ENCODE measurements around the gene LARGE1. TPM values are rescaled to one million over a fixed set of nuclear protein-coding genes. Genes with fewer than 3 reads are reported as not detected.

Gene LARGE1
- total RNA-seq, 1 donor from 2014 or later: 35.7 TPM

- no peak for TF ChIP-seq CTCF (IDR thresholded peaks at IDR 0.05; ENCODE audit: unreplicated experiment)
- no peak for DNase-seq (ENCODE audit: low spot score in 2 of 2, unreplicated experiment in 2 of 2)
- no peak overlapping the region for H3K4me3 Mint-ChIP-seq
- H3K36me3 Mint-ChIP-seq: peaks cover 3% of the 10 kb centered on the region
- no peak overlapping the region for H3K27ac Mint-ChIP-seq
- H3K4me1 Mint-ChIP-seq: no peaks in the 10 kb centered on the region
- no peaks in the 10 kb centered on the region for H3K27me3 Mint-ChIP-seq (ENCODE audit: low read depth)
- H3K9me3 Mint-ChIP-seq: no peaks in the 10 kb centered on the region
Measured at GRCh38 chr22:33563220-33563964, 356.9 kb downstream of the LARGE1 start.

- H3K27me3 Mint-ChIP-seq (ENCODE audit: low read depth): no peaks in the 10 kb centered on the region
- no peak overlapping the region for H3K27ac Mint-ChIP-seq
- DNase-seq (ENCODE audit: low spot score in 2 of 2, unreplicated experiment in 2 of 2): no peak
- no peak overlapping the region for H3K4me3 Mint-ChIP-seq
- H3K36me3 Mint-ChIP-seq: peaks cover 3% of the 10 kb centered on the region
- no peaks in the 10 kb centered on the region for H3K9me3 Mint-ChIP-seq
- no peak for TF ChIP-seq CTCF (IDR thresholded peaks at IDR 0.05; ENCODE audit: unreplicated experiment)
- no peaks in the 10 kb centered on the region for H3K4me1 Mint-ChIP-seq
Measured at GRCh38 chr22:33562501-33562900, 357.8 kb downstream of the LARGE1 start.

GRCh38 chr22:33561149-33561807 lies 359.0 kb downstream of the LARGE1 start:
- Mint-ChIP-seq H3K27me3 (ENCODE audit: low read depth) (no peaks in the 10 kb centered on the region), H3K4me1 (no peaks in the 10 kb centered on the region), H3K36me3 (peaks cover 3% of the 10 kb centered on the region), H3K27ac (no peak overlapping the region), H3K9me3 (no peaks in the 10 kb centered on the region), H3K4me3 (no peak overlapping the region)
- no peak for DNase-seq (ENCODE audit: low spot score in 2 of 2, unreplicated experiment in 2 of 2)
- TF ChIP-seq CTCF (IDR thresholded peaks at IDR 0.05; ENCODE audit: unreplicated experiment): no peak

- Mint-ChIP-seq H3K27me3 (ENCODE audit: low read depth) (no peaks in the 10 kb centered on the region), H3K4me1 (no peaks in the 10 kb centered on the region), H3K27ac (no peak overlapping the region), H3K36me3 (peaks cover 3% of the 10 kb centered on the region), H3K9me3 (no peaks in the 10 kb centered on the region), H3K4me3 (no peak overlapping the region)
- no peak for TF ChIP-seq CTCF (IDR thresholded peaks at IDR 0.05; ENCODE audit: unreplicated experiment)
- no peak for DNase-seq (ENCODE audit: low spot score in 2 of 2, unreplicated experiment in 2 of 2)
Measured at GRCh38 chr22:33557836-33558235, 362.4 kb downstream of the LARGE1 start.

- H3K27ac Mint-ChIP-seq: no peak overlapping the region
- no peaks in the 10 kb centered on the region for H3K36me3 Mint-ChIP-seq
- TF ChIP-seq CTCF (IDR thresholded peaks at IDR 0.05; ENCODE audit: unreplicated experiment): no peak
- no peaks in the 10 kb centered on the region for H3K9me3 Mint-ChIP-seq
- no peak overlapping the region for H3K4me3 Mint-ChIP-seq
- H3K4me1 Mint-ChIP-seq: no peaks in the 10 kb centered on the region
- no peak for DNase-seq (ENCODE audit: low spot score in 2 of 2, unreplicated experiment in 2 of 2)
- H3K27me3 Mint-ChIP-seq (ENCODE audit: low read depth): no peaks in the 10 kb centered on the region
Measured at GRCh38 chr22:33555814-33556522, 364.3 kb downstream of the LARGE1 start.

All from mesothelial cell of epicardium (in vitro differentiated cells).